ENCODE data around the gene AFF2. TPM values are rescaled to one million over a fixed set of nuclear protein-coding genes. Genes with fewer than 3 reads are reported as not detected.

AFF2 gene
- total RNA-seq, 3 donors from 2014 or later = 4.6 to 41.0 (median 5.7) TPM

DNA sequence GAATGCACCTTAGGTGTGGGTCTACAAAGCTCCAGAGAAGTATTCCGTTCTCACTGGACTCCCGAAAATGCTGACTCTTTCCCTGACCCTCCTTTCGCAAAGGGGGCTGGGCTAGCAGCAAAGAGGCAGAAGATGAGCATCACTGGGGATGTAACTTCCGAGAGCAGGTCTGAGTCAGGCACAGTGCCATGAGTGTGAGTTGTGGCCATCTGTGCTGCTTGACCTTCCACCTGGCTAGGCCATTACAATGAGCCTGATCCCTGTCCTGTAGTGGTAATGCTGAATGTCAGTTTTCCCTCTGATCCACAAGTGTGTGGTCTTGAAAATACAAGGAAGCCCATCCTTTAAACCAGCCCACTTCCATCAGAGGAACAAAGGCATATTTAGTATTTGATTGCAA, 479.4 kb downstream of the AFF2 start:
- intact Hi-C loops (cut with DNase I; ENCODE audit: low total_unique reads) = no loop called here
- Histone ChIP-seq H3K27ac (no peak overlapping the region), H3K27me3 (peaks cover 0 to 4% of the 10 kb centered on the region in 2 donors), H3K4me1 (no peaks in the 10 kb centered on the region), H3K4me3 (no peak overlapping the region), H3K9me3 (no peaks in the 10 kb centered on the region), H3K36me3 (no peaks in the 10 kb centered on the region)
- DNase-seq (ENCODE audit: low spot score in 2 of 2) = no peak
- no peak for TF ChIP-seq POLR2AphosphoS5 (IDR thresholded peaks at IDR 0.05)
- no peak for TF ChIP-seq POLR2A (IDR thresholded peaks at IDR 0.05)
- TF ChIP-seq CTCF (IDR thresholded peaks at IDR 0.05) = no peak

DNA sequence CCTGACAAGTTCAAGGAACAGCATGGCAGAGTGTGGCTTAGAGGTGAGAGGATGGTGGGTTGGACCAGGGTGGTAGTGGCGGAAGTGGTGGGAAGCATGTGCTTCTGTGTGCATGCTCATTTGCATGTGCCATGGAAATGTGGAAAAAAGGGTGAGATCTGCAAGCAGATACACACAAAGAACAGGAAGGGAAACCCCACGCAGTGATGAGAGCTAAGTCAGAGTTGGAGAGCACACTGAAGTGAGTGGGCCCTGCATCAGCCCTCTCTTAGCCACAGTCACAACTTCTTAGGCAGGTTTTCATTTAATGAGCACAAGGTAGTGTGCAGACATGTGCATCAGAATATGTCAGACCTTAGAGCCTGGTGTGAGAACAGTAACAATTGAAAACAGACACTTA, 483.8 kb downstream of the AFF2 start:
- intact Hi-C loops (cut with DNase I; ENCODE audit: low total_unique reads) = no loop called here
- Histone ChIP-seq H3K27ac (no peak overlapping the region), H3K9me3 (no peaks in the 10 kb centered on the region), H3K4me1 (no peaks in the 10 kb centered on the region), H3K4me3 (no peak overlapping the region), H3K36me3 (no peaks in the 10 kb centered on the region), H3K27me3 (peaks cover 0 to 4% of the 10 kb centered on the region in 2 donors)
- DNase-seq (ENCODE audit: low spot score in 2 of 2) = no peak
- no peak for TF ChIP-seq CTCF (IDR thresholded peaks at IDR 0.05)
- no peak for TF ChIP-seq POLR2A (IDR thresholded peaks at IDR 0.05)
- TF ChIP-seq POLR2AphosphoS5 (IDR thresholded peaks at IDR 0.05) = no peak

GRCh38 chrX:148991502-148991901, 491.1 kb downstream of the AFF2 start:
- Histone ChIP-seq H3K4me3 (no peak overlapping the region), H3K36me3 (no peaks in the 10 kb centered on the region), H3K27me3 (peaks cover 0 to 8% of the 10 kb centered on the region in 2 donors), H3K9me3 (no peaks in the 10 kb centered on the region), H3K4me1 (no peaks in the 10 kb centered on the region), H3K27ac (no peak overlapping the region)
- intact Hi-C loops (cut with DNase I; ENCODE audit: low total_unique reads) = no loop called here
- DNase-seq (ENCODE audit: low spot score in 2 of 2) = no peak
- TF ChIP-seq POLR2A (IDR thresholded peaks at IDR 0.05) = no peak
- TF ChIP-seq CTCF (IDR thresholded peaks at IDR 0.05) = no peak
- TF ChIP-seq POLR2AphosphoS5 (IDR thresholded peaks at IDR 0.05) = no peak

DNA sequence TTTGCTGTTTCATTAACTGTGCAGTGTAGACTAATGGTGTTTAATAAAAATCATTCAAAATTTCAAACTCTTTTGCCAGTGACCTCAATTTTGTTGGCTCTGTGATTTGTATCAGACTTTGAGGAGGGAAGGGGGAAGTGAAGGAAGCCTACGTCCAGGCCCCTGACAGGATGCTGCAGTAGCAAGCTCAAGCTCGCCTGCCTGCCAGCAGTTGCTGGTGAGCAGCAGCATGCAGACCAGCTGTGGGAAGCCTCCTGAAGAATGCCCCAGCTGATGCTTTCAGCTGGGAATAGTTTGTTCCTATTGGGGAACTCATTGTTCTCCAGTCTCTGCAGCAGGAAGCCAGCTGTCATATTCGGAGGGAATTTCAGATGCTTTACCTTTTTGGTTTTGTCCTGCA, 495.2 kb downstream of the AFF2 start:
- Histone ChIP-seq H3K4me1 (no peaks in the 10 kb centered on the region), H3K4me3 (no peak overlapping the region), H3K36me3 (no peaks in the 10 kb centered on the region), H3K27me3 (peaks cover 0 to 6% of the 10 kb centered on the region in 2 donors), H3K27ac (no peak overlapping the region), H3K9me3 (no peaks in the 10 kb centered on the region)
- DNase-seq (ENCODE audit: low spot score in 2 of 2) = no peak
- no peak for TF ChIP-seq POLR2AphosphoS5 (IDR thresholded peaks at IDR 0.05)
- TF ChIP-seq POLR2A (IDR thresholded peaks at IDR 0.05) = no peak
- no peak for TF ChIP-seq CTCF (IDR thresholded peaks at IDR 0.05)
- intact Hi-C loops (cut with DNase I; ENCODE audit: low total_unique reads) = no loop called here

GRCh38 chrX:149002320-149002719, 501.9 kb downstream of the AFF2 start:
- intact Hi-C loops (cut with DNase I; ENCODE audit: low total_unique reads) = no loop called here
- Histone ChIP-seq H3K4me3 (no peak overlapping the region), H3K27ac (no peak overlapping the region), H3K9me3 (no peaks in the 10 kb centered on the region), H3K4me1 (no peaks in the 10 kb centered on the region), H3K27me3 (peaks cover 0 to 3% of the 10 kb centered on the region in 2 donors), H3K36me3 (no peaks in the 10 kb centered on the region)
- TF ChIP-seq CTCF (IDR thresholded peaks at IDR 0.05) (no peak), POLR2A (IDR thresholded peaks at IDR 0.05) (no peak), POLR2AphosphoS5 (IDR thresholded peaks at IDR 0.05) (no peak)
- DNase-seq (ENCODE audit: low spot score in 2 of 2) = no peak
